Tibial nerve (tissue), 3 donors: Measurements from ENCODE around the gene SAMD10.

ENCODE experiments used
- POLR2A ChIP-seq, 2 donors: fragments of 450-650 bp; IDR thresholded peaks; one replicate each; pipeline ENCODE4 v1.6.1; 2017; ENCODE audit warnings: antibody characterized with exemption in 2 of 2, mild to moderate bottlenecking in 2 of 2, moderate library complexity in 2 of 2
- TF ChIP-seq, protein P1 (sequence below), 5 experiments: fragments of 200-600 bp in 3 of 5; fragments of 450-650 bp in 2 of 5; sonication (generic) in 3 of 5; IDR thresholded peaks; one replicate each; pipeline ENCODE4 v1.5.1; 2016 to 2019; ENCODE audit warnings: antibody characterized with exemption in 5 of 5, mild to moderate bottlenecking in 3 of 5, moderate library complexity in 2 of 5

DNA sequence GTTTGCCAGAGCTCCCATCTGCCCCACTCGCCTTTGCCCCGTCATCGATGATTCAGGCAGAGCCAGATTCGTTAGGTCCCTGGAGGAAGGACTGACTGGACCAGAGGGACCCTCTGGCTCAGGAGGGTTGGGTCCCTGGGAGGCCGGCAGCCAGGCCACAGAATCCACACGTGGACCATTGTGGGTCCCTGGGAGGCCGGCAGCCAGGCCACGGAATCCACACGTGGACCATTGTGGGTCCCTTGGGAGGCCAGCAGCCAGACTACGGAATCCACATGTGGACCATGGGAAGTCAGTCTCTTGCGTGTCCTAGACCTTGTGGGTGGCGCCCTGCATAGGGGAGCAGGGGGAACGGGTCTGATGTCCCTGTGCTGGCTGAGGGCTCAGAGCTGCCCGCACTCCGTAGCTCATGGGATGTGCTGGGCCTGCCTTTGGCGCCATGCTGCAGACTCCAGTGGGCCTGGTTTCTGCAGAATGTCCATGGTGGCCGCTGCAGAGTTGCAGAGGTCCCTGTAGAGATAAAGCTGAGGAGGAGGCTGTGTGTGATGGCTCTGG, 46.8 kb downstream of the SAMD10 start:
- TF ChIP-seq, protein P1, sequence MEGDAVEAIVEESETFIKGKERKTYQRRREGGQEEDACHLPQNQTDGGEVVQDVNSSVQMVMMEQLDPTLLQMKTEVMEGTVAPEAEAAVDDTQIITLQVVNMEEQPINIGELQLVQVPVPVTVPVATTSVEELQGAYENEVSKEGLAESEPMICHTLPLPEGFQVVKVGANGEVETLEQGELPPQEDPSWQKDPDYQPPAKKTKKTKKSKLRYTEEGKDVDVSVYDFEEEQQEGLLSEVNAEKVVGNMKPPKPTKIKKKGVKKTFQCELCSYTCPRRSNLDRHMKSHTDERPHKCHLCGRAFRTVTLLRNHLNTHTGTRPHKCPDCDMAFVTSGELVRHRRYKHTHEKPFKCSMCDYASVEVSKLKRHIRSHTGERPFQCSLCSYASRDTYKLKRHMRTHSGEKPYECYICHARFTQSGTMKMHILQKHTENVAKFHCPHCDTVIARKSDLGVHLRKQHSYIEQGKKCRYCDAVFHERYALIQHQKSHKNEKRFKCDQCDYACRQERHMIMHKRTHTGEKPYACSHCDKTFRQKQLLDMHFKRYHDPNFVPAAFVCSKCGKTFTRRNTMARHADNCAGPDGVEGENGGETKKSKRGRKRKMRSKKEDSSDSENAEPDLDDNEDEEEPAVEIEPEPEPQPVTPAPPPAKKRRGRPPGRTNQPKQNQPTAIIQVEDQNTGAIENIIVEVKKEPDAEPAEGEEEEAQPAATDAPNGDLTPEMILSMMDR (IDR thresholded peaks at IDR 0.05): no peak
- no peak for TF ChIP-seq POLR2A (IDR thresholded peaks at IDR 0.05)
